A549 (cell line): ENCODE results near the gene NBPF26. TPM values are rescaled to one million over a fixed set of nuclear protein-coding genes. Genes with fewer than 3 reads are reported as not detected.
"Not testable (repeated sequence)": the region's sequence is repeated elsewhere in the genome, so short reads cannot be mapped to it uniquely, and the experiment has no call there.

Experiments
- ATAC-seq, 2 experiments: fragments of 200-7000 bp in 1 of 2; fragments of >200 bp in 1 of 2; cut with Nextera tagmentation in 1 of 2; cut with Tn5 transposase in 1 of 2; 3 replicates each; pipeline versions ENCODE4 v1.8.0 to v1.9.1; 2018 to 2020; ENCODE audit warnings: mild to moderate bottlenecking in 1 of 2, moderate library complexity in 1 of 2
- CTCF ChIA-PET: fragments of 300-600 bp; sonication (Branson Sonifier 250); formaldehyde crosslinking; extraction: SDS; loops from one replicate; lab custom pipeline; 2021; ENCODE audit warnings: antibody characterized with exemption, inconsistent platforms; lab: Yijun Ruan, JAX
- POLR2A ChIA-PET: fragments of 350-600 bp; formaldehyde crosslinking; extraction: SDS; loops from one replicate; lab custom pipeline; 2021; ENCODE audit warnings: antibody characterized with exemption, inconsistent platforms; lab: Yijun Ruan, JAX
- DNase-seq, 2 experiments: peaks; one replicate each; pipeline versions ENCODE4 v3.0.0 to v3.0.0-alpha.2; 2011 to 2016; ENCODE audit warnings: low read depth in 1 of 2, low spot score in 1 of 2
- FAIRE-seq: peaks from 2 replicates; lab custom pipeline; 2011; peaks lifted over from hg19 to GRCh38; lab: Jason Lieb, UNC
- H3K27ac ChIP-seq, 2 experiments: fragments of >200 bp; sonication (Bioruptor Twin); formaldehyde crosslinking; 3 replicates each; pipeline ENCODE4 v1.5.1; 2016 to 2017
- H3K4me1 ChIP-seq: fragments of >200 bp; sonication (Bioruptor Twin); formaldehyde crosslinking; 3 replicates; pipeline ENCODE4 v1.6.1; 2016
- H3K4me2 ChIP-seq: fragments of >200 bp; sonication (Bioruptor Twin); formaldehyde crosslinking; 3 replicates; pipeline ENCODE4 v1.6.1; 2016
- H3K4me3 ChIP-seq: fragments of >200 bp; sonication (Bioruptor Twin); formaldehyde crosslinking; 3 replicates; pipeline ENCODE4 v1.5.1; 2016
- H3K9me3 ChIP-seq: fragments of >200 bp; sonication (Bioruptor Twin); formaldehyde crosslinking; 3 replicates; pipeline ENCODE4 v1.6.1; 2016
- WGBS: methylation state at CpG from one replicate; pipeline ENCODE4 v1.1.6; 2017; ENCODE audit errors: missing lambda C conversion rate; 5-methylcytosine and 5-hydroxymethylcytosine counted together
- polyA plus RNA-seq, 4 experiments: library from polyadenylated mRNA; depleted of rRNA in 3 of 4; stranded (reverse); fragments of >200 nt; fragmentation: RNase III in 1 of 4; extraction: RNeasy Plus Mini Kit Qiagen cat#74134 plus additional on column Dnase treatment in 1 of 4; gene quantifications; 2 replicates in 3 of 4; 3 replicates in 1 of 4; pipeline ENCODE4 v1.2.3, GENCODE V29; 2011 to 2017

Gene NBPF26
- polyA plus RNA-seq, 2 of the 4 experiments (the other 2 are of a cell fraction), result 3.4 to 6.4 TPM

DNA sequence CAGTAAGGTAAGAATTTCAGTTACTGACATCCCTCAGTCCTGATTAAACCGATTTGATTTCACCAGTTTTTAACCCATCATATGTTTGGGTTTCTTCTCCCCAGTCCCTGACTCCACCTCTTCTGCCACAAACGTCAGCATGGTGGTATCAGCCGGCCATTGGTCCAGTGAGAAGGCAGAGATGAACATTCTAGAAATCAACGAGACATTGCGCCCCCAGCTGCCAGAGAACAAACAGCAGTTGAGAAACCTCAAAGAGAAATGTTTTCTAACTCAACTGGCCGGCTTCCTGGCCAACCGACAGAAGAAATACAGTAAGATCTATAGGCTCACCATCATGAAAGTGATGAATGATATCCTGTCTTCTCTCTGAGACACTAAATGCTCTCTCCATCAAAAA lies 81.7 kb downstream of the NBPF26 start:
- DNase-seq, H3K27ac ChIP-seq, FAIRE-seq, H3K4me2 ChIP-seq, H3K9me3 ChIP-seq, H3K4me1 ChIP-seq, CTCF ChIA-PET, POLR2A ChIA-PET, ATAC-seq, H3K4me3 ChIP-seq: not testable (repeated sequence)
- WGBS, result no CpG with 5 or more reads among the region's 7 CpGs

GRCh38 chr1:120811822-120812221 lies 88.1 kb downstream of the NBPF26 start:
- H3K27ac ChIP-seq, POLR2A ChIA-PET, H3K4me3 ChIP-seq, FAIRE-seq, CTCF ChIA-PET, ATAC-seq, H3K4me1 ChIP-seq, H3K9me3 ChIP-seq, DNase-seq, H3K4me2 ChIP-seq: not testable (repeated sequence)
- no CpG with 5 or more reads among the region's 10 CpGs for WGBS

GRCh38 chr1:120825051-120825450 lies 101.3 kb downstream of the NBPF26 start:
- H3K9me3 ChIP-seq, DNase-seq, H3K4me1 ChIP-seq, H3K4me2 ChIP-seq, FAIRE-seq, POLR2A ChIA-PET, ATAC-seq, H3K4me3 ChIP-seq, H3K27ac ChIP-seq, CTCF ChIA-PET: not testable (repeated sequence)
- WGBS, result no CpG with 5 or more reads among the region's 4 CpGs

DNA sequence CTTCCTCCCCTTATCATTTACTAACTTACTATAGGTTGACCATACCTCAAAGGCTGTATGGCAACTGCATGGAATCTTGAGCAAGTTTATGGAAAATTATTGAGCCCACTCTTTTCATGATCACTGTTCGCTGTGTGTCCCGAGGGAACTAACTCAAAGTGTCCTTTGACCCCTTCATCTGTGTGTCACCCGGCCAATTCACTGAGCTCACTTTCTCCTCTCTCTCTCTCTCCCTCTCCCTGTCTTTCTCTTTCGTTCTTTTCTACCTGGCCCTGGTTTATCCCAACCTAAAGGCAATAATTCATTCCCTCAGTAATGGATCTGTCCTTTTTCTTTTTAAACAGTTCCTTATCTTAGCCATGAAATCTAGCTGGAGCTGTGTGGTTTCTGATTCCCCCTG lies 102.9 kb downstream of the NBPF26 start:
- DNase-seq, H3K4me2 ChIP-seq, ATAC-seq, H3K4me1 ChIP-seq, POLR2A ChIA-PET, CTCF ChIA-PET, H3K9me3 ChIP-seq, FAIRE-seq, H3K27ac ChIP-seq, H3K4me3 ChIP-seq: not testable (repeated sequence)
- WGBS, result no CpG with 5 or more reads among the region's 4 CpGs

- H3K4me3 ChIP-seq, ATAC-seq, H3K4me1 ChIP-seq, H3K9me3 ChIP-seq, H3K27ac ChIP-seq, POLR2A ChIA-PET, FAIRE-seq, CTCF ChIA-PET, H3K4me2 ChIP-seq, DNase-seq: not testable (repeated sequence)
- WGBS, result no CpG with 5 or more reads among the region's 49 CpGs
Observed at GRCh38 chr1:120844186-120844944, 120.6 kb downstream of the NBPF26 start.

- no CpG with 5 or more reads among the region's 21 CpGs for WGBS
- H3K9me3 ChIP-seq, H3K4me1 ChIP-seq, H3K27ac ChIP-seq, CTCF ChIA-PET, H3K4me2 ChIP-seq, H3K4me3 ChIP-seq, FAIRE-seq, ATAC-seq, DNase-seq, POLR2A ChIA-PET: not testable (repeated sequence)
Observed at GRCh38 chr1:120844945-120845330, 121.2 kb downstream of the NBPF26 start.

- FAIRE-seq, H3K4me2 ChIP-seq, H3K27ac ChIP-seq, DNase-seq, POLR2A ChIA-PET, CTCF ChIA-PET, H3K9me3 ChIP-seq, H3K4me1 ChIP-seq, H3K4me3 ChIP-seq: not testable (repeated sequence)
- no CpG with 5 or more reads among the region's 27 CpGs for WGBS
- peak in 1 of 2 experiments; percentile 83; a peak in 2 of 6 replicates for ATAC-seq
Observed at GRCh38 chr1:120849400-120850286, 125.9 kb downstream of the NBPF26 start.

- POLR2A ChIA-PET, H3K27ac ChIP-seq, H3K9me3 ChIP-seq, CTCF ChIA-PET, ATAC-seq, FAIRE-seq, DNase-seq, H3K4me3 ChIP-seq, H3K4me2 ChIP-seq, H3K4me1 ChIP-seq: not testable (repeated sequence)
- no CpG with 5 or more reads among the region's 8 CpGs for WGBS
Observed at GRCh38 chr1:120850287-120850536, 126.5 kb downstream of the NBPF26 start.

- DNase-seq, H3K4me1 ChIP-seq, POLR2A ChIA-PET, FAIRE-seq, H3K4me2 ChIP-seq, H3K27ac ChIP-seq, H3K9me3 ChIP-seq, CTCF ChIA-PET, H3K4me3 ChIP-seq: not testable (repeated sequence)
- no CpG with 5 or more reads among the region's 50 CpGs for WGBS
- peak; percentile 79 to 99 for ATAC-seq
Observed at GRCh38 chr1:120850537-120851421, 127.0 kb downstream of the NBPF26 start.

- FAIRE-seq, result not testable (repeated sequence)
Observed at GRCh38 chr1:120858144-120858543, 134.4 kb downstream of the NBPF26 start.

More at GRCh38 chr1:120858144-120858543, 134.4 kb downstream of the NBPF26 start:
- ATAC-seq, H3K4me1 ChIP-seq, H3K4me3 ChIP-seq, H3K4me2 ChIP-seq, H3K9me3 ChIP-seq, DNase-seq, CTCF ChIA-PET, H3K27ac ChIP-seq, POLR2A ChIA-PET: not testable (repeated sequence)
- WGBS, result no CpG with 5 or more reads among the region's 2 CpGs
